Measurements from ENCODE around the gene SNX27.
"Not testable (repeated sequence)": the region's sequence is repeated elsewhere in the genome, so short reads cannot be mapped to it uniquely, and the experiment has no call there.

The SNX27 gene

DNA sequence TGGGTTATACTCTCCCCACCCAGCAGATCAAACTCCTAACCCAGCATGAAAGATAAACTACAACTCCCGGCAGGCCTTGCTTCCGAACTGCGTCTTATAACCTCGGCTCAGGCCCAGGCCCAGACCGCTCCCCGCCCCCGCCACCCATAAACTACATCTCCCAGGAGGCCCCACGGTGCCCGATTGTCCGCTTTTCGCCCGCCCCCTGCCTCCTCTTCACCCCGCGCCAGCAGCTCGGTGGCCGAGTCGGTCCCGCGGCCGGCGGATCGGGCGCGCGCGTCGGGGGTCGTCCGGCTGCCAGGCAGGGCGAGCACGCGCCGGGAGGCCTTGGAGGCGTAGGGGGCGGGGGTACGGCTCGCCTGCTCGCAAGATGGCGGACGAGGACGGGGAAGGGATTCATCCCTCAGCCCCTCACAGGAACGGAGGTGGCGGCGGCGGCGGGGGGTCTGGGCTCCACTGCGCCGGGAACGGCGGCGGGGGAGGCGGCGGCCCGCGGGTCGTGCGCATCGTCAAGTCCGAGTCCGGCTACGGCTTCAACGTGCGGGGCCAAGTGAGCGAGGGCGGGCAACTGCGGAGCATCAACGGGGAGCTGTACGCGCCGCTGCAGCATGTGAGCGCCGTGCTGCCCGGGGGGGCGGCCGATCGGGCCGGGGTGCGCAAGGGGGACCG, at the start of gene SNX27:
SNX27 (plus strand) TSS at position 219 of the 669 bp plus-strand sequence; CDS start at position 371, 152 bp downstream.
- peak; percentile 82 for DNase-seq

DNA sequence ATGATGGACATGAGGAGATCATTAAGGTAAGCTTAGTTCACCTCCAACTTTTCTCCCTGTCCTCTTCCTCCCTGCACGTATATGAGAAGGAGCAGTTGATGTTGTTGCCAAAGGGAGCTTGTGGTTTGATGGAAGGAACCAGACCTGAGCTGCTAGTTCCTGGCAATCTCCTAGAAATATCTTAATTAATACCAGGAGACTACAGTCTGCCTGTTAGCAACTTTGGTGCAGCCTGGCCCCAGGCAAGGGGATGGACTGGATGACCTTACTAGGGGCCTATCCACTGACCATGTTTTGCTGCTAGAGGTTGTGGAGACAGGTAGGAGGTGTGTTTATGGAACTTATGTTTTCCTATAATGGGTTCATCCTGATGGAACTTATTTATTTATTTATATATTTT, 49.2 kb upstream of the SNX27 start:
- DNase-seq = no peak

DNA sequence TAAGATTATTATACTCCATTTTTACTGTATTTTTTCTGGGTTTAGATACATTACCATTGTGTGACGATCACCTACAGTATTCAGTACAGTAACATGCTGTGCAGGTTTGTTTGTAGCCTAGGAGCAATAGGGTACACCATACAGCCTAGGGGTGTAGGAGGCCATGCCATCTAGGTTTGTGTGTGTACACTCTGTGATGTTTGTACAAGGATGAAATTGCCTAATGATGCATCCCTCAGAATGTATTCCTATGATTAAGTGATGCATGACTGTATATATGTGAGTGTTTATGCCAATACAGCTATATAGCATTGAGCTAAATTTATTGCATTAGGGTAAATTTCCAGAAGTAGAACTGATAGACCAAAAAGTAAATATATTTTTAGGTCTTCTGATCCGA, 48.5 kb upstream of the SNX27 start:
- DNase-seq = no peak

DNA sequence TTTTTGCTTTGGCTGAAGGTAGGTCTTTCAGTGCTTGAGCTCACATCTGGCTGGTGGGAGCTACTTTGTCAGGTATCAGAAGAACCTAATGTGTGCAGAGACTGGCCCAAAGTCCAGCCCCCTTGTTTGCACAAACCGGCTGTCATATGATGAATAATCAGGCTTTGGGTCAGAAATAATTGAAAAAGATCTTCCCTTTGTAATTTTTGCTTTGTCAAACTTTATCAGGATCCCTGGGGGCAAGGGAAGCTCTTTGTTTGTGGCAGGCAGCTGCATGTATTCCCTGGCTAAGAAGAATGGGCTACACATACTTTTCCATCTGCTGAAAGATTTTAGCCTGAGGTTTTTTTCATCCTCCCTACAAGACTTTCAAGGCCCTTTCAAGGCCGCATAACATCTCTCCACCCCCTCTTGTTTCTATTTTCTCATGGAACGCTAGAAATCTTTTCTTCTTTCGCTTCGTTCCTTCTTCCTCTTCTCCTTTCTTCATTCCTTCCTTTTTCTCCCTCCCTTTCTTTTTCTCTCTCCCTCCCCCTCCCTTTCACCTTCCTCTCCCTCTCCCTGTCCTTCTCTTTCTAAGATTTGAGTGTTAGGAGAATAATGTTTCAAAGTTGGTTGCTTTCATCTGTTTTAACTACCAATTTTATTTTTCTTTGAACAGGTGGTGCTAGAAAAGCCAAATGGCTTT, 46.2 kb upstream of the SNX27 start:
- DNase-seq = no peak

DNA sequence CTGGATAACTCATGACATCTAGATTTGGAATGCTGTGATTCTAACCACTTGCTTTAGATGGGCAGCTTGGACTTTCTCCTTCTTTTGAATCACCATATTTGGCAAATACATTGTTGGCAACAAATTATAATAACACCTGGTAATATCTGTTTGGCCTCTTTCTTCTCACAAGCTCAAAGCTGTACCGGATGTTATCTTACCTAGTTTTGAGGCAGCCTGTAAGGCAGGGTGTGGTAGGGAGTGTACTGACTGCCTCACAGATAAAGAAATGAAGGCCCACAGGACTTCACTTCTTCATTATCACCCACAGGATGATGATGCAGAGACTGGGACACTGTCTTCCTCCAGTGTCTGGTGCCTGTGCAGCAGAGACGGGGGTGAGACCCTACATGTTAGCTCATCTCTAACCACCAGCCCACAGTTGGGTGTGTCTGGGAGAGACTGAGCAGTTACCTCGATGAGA, 43.2 kb upstream of the SNX27 start:
- DNase-seq = no peak

DNA sequence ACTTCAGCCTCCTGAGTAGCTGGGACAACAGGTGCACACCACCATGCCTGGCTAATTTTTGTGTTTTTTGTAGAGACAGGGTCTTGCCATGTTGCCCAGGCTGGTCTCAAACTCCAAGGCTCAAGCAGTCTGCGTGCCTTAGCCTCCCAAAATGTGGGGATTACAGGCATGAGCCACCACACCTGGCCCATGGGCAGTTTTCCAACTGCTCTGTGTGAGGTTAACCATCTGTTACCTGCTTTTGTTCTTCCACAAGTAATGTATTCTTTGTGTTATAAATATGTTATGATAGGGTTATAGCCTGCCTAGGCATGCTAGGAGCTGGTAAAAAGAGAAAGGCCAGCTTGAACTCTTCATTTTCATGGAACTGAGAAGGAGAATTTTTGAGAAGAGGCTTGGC, 41.0 kb upstream of the SNX27 start:
- no peak for DNase-seq

DNA sequence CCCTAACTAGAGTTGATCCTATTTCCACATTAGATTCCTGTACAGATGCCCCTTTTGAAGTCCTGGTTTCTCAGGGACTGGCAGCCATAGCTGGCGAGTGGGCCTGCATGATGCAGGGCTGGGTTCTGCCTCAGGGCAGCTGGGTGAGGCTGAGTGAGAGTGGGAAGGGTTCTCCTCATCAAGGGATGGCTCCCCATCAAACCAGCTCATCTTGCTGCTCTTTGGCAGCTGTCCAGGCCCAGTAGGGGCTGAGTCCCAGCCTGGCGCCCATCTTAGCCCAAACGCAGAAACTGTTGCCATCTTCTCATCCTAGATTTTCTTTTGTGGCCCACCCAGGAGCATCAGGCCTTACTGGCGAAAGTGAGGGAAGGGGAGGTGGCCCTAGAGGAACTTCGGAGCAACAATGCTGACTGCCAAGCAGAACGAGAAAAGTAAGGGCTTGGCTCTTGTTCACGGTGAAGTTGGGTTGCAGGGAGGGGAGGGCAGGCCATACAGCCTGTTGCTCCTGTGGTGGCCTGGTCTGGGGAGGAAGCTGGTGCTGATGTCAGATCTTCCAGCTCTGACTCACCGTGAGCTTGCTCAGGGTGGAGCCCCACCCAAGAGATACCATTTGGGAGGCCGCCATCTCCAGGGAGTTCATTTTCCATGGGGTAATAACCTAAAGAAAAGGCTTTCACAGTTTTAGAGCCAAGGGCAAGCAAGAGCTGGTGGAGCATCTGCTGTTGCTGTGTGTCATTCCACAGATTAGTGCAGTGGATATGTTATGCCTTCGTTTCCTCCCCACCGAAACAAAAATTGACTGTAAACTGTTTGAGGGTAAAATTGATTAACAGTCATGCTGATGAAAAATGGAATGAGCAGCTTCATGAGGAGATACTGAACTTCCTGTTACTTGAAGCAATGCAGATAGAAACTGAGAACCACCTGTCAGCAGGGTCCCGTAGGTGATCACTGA, 37.0 kb upstream of the SNX27 start:
- DNase-seq = no peak

DNA sequence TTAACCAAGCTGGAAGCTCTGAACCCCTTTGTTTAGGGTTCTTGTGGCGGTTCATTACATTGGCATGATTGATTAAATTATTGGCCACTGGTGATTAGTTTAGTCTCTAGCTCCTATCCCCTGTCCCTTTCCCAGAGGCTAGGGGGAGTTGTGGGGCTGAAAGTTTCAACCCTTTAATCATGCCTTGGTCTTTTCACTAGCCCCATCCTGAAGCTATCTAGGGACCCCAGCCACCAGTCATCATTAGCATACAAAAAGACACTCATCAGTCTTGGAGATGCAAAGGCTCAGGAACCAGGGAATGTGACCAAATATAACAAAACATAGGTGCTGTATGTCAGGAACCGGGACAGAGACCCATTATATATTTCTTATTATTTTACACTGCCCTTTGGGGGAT, 34.7 kb upstream of the SNX27 start:
- no peak for DNase-seq

DNA sequence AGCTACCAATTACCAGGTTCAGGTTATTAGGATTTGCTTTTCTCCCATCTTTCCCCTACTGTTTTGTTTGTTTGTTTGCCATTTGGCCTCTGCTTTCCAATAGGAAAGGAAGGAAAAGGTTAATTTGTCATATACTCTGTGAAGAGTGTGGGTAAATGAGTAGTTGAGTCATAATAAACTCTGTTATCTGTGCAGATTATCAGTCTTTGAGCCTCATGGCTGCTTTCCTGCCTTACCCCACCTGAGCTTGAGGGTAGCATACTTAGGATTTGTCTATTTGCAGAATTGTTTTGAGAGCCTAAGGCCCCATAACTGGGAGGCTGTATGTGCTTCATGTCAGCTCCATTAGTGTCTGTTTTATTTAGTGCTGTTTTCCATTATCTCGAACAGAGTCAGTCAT, 32.9 kb upstream of the SNX27 start:
- no peak for DNase-seq

DNA sequence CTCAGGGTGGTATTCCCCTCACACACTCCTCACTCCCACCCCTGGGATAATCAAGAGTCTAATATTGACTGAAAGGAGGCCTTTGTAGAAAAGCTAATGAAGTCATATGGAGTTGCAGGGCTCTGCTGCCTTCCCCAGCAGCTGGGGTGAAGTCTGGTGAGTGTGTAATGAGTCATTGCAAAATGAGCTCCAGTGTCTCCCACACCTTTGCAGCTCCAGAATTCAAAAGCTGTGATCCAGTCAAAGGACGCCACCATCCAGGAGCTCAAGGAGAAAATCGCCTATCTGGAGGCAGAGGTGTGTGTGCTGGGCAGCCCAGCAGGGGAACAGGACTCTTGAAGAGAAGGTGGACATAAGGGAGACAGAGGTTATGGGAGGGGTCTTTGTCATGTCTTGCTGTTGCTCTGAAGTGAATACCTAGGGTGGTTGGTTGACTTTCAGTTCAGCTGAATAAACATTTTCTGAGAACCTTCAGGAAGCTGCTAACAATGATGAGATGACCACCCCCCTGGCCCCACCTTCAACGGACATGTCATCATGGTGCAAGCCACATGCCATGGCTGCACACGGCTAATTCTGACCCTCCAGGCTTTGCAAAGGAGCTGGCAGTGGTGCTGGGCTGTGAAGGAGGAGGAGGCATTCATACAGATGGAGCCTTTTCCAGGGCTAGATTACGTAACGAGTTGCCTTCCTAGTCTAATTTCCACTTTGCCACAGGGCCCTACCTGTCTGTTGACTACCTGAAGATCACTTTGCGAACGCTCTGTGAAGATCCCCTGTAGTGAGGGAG, 32.2 kb upstream of the SNX27 start:
- no peak for DNase-seq

DNA sequence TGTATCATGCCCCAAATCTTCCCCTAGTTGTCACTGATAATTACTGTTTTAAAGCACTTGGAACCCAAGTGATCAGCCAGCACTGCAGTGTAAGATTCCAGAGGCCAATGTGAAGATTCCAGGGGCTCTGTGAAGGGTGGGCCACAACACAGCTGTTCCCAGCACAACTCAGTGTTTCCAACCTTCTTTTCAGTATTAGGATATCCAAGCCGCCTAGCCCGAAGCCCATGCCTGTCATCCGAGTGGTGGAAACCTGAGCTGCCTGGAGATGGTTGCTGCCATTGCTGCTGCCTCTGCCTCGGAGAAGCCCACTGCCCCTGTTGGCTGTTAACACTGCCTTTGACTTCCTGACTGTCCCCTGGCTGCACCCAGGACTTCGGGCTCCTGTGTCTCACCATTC, 30.4 kb upstream of the SNX27 start:
- DNase-seq = no peak

DNA sequence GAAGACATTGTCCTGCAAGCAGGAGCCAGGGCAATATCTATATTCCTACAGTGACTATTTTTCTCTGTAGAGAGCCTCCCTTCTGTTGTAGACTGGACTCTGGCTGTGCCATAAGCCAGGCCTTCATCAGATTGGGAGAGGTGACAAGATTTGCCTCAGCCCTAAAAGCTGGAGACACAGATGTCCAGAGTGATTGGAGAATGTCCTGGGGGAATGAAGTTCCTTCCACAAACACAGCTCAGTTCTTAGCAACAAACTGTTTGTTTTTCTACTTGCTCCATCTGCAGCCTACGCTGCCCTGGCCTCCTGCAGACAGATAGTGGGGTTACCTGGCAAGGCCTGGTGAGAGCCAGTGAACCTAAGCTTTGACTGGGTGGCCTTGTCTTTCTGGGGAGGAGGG, 29.9 kb upstream of the SNX27 start:
- no peak for DNase-seq

DNA sequence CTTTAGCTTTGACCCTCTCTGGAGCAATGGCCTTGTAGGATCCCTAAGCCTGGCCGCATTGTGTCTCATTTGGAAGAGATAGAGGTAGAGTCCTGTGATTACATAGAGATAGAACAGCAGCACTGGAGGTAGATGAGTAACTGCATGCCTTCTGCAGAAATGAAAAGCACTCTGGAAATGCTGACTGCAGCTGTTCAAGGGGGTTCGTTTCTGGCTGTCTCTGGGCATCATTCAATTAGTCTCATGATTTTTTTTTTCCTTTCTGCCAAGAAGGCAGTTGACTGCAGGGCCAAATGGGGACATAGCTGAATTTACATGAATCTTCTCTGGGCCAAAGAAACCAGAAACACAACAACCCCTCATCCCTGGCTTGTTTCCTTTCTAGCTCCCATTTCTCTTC, 28.1 kb upstream of the SNX27 start:
- no peak for DNase-seq

DNA sequence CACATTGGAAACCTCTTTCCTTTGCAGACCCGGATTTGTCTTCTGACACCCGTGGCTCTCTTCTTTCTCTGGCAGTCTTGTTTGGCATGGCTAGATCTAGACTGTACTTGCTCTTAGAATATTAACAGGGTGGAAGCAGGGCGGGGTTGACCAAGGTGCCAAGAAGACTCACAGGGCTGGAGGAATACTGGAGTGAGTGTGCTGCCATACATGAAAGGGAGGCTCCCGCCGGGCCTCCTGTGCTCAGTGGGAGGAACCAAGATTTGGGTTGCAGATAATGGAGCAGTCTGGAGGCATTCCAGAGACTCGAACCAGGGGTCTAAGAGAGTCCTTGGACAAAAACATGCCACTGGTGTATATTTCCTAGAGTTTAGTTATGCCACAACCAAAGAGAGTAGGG, 27.6 kb upstream of the SNX27 start:
- DNase-seq = no peak

DNA sequence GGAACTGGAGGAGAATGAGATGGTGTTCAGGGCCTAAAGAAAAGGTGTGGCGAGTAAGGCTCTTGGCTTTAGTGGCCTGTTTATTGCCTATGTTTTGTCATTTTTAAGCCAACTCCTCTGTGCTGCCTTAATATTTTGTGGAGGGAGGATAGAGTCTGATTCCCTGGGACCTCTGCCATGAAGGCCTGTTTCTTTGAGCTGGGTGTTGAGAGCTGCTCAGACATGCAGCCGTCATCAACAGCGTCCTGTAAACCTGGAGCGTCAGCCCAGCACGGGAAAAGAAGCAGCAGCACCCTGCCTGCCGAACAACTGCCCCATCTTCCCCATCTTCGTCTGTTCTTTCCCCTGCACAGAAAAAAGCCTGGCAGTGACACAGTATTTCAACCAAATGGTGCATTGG, 27.1 kb upstream of the SNX27 start:
- no peak for DNase-seq

DNA sequence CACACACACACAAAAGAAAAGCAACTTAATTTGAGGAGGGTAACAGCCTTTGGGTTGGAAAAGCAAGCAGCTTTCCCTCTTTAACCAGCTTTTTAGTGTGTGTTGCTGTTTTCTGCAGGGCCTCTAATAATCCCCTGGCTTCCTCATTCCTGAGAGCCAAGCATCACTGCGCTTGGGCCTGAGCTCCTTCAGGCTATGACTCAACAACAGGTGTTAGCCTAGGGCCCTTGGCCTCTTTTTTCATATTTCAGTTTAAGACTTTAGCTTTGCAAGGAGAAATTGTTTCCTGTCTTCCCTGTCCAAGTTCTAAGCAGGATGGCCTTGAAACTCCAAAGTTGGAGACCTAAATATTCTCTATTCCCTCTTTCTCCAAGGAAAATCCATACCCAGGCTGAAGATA, 26.2 kb upstream of the SNX27 start:
- DNase-seq = no peak

DNA sequence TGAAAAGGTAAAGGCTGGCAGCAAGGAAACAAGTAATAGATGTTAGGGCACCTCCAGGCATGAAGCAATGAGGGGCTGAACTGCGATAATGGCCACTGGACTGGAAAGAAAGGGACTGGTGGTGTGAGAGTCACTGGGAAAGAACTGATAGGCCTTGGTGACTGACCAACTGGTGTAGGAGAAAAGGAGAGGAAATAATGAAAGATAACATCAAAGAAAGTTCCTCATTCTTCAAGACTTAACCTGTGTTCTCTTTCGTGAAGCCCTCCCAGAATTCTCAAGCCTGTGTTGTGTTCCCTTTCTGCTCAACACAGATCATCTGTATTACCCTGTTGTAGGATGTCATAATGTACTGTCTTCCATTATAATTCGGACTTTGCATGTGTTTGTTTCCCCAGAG, 20.9 kb upstream of the SNX27 start:
- DNase-seq = no peak

DNA sequence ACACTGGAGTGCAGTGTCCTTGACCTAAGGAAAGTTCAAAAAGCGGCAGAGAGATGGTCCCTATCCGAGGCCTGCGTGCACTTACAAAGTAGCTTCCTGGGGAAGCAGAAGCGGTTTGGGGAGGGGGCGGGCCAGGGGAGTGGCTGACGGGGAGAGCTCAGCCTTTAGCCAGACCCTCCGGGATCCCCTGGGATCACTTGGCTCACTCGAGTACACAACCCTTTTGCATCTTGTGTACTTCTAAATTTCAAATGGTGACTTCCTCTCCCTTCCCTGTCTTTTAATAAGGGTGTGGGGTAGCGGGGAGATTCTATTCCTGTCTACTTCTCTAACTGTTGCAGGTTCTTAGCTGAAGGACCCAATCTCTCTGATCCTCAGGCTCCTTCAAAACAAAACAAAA, 18.1 kb upstream of the SNX27 start:
- DNase-seq = no peak

DNA sequence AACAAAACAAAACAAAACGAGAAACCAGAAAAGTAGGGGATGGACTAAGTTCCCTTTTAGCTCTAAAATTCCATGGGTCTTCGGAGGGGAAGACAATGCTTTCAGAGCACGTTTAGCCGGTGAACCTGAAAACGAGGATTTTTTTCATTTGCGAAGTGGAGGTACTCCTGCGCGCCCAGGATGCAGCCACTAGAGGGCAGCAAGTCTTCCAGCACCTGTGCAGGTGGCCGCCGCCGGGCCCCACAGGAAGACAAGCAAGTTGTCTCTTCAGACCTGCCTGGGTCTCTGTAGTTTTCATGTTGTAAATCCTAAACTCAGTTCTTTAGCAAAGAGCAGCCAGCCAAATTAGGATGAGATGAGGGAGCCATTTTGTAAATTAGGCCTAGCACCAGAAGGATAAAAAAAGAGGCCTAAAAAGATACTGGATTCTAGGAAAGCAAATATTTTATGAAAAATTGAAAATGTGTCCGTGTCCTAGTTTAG, 17.7 kb upstream of the SNX27 start:
- peak; percentile 84 for DNase-seq

DNA sequence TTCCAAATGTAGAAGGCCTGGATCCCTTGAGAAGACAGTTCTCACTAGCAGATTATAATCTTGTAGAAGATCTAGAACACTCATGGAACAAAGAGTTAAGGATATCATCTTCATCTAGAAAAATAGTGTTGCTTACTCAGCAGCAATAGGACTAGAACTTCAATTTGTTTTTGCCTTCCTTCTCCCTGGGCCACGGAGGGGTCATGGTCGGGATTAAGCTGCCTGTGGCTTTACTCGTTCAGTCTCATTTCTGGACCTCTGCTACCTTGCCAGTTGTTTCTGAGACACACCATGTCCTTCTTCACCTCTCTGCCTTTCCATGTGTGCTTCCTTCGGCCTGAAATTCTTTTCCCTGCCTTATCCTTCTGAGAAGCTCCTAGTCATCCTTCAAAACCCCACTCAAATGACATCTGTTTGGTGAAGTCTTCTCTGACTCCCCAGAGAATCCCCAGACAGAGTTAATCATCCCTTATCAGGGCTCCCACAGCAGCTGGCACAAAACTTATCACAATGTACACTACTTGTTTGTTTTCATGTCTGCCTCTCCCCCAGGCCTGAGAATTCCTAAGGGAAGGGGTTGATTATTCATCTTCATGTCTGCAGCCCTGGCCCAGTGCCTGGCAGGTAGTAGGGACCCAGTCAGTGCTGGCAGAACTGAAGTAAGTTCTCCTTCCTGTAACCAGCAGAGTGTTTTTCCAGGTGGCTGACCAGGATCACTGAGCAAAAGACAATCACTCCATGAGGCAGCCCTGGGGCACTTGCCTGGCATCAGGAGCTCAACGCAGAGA, 15.5 kb upstream of the SNX27 start:
- DNase-seq = no peak

DNA sequence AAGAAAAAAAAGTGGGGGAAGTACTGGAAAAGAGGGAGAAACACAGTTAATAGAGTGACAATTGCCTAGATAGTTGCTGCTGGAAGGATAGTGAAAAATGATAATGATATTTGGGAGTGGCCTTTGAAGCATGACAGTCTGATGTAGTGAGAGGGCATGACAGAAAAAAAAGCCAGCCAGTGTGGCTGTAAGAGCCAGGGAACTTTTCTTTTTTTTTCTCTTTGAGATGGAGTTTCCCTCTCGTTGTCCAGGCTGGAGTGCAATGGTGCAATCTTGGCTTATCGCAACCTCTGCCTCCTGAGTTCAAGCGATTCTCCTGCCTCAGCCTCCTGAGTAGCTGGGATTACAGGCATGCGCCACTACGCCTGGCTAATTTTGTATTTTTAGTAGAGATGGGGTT, 9.3 kb upstream of the SNX27 start:
- not testable (repeated sequence) for DNase-seq

DNA sequence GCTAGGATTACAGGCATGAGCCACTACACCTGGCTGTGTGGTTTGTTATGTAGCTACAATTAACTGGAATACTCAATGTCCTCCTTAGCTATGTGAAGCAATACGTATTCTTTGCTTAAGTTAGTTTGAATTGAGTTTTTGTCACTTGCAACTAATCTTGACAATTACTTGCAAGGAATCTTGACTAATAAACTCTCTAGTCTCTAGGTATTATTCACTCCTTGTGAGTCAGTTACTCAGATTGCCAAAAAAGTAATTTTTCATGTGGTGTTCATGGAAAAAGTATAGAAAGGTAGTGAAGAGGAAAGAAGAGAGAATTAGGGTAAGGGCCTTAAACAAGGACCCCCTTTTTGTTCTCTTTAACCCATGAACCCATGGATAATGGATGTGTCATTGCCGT, 7.6 kb upstream of the SNX27 start:
- DNase-seq = no peak

Data from activated CD4-positive, CD25-positive, alpha-beta regulatory T cell treated with anti-CD3 and anti-CD28 coated beads, Interleukin-2, amount 50 U/mL, for 72 hours (primary cell).